Right renal cortex interstitium (tissue), 3 donors: Measurements from ENCODE around the gene GRIP2. TPM values are rescaled to one million over a fixed set of nuclear protein-coding genes. Genes with fewer than 3 reads are reported as not detected.
A peak's percentile ranks its signal among the peaks of the same experiment; 100 is the strongest.

Experiments
- DNase-seq, 3 donors: peaks; one replicate each; pipeline ENCODE4 v3.0.0-alpha.2; 2013; ENCODE audit warnings: low read depth in 3 of 3, low spot score in 2 of 3
- polyA plus RNA-seq, 3 donors: library from polyadenylated mRNA; unstranded; fragments of 120-200 nt; gene quantifications; one replicate each; pipeline ENCODE4 v1.2.1, GENCODE V29; 2013; ENCODE audit not compliant: insufficient read length in 3 of 3

Gene GRIP2
- polyA plus RNA-seq, 3 donors, result 0.67 to 1.0 (median 0.90) TPM

DNA sequence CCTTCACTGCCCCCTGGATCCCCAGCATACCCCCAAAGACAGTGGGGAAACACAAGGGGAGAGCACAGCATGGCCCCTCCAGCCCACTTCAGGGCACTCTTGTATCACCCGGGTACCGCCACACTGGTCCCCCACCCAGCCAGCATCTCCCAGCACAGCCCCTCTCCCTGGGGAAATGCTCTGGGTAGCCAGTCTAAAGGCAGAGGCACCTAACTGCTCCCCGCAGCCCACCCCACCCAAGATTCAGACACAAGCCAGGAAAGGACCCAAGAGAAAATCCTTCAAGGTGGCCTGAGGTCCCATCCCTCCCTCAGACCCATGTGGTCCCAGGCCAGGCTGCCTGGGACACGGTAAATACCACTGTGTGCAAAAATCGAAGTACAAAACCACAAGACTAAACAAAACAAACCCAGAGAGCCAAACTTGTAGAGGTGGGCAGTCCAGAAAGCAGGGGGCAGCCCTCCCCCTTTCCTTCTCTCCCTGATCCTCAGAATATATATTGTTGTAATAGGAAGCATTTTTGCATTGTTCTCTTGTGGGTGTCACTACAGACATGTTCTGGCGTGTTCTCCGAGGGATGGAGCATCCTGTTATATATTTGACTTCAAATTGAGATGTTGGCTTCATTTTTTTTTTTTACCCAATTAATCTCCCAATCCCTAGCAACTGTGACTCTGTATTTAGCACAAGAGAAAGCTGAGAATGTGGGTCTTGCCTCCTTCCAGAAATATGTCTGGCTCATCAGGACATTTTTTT lies 51.7 kb downstream of the GRIP2 start:
- no peak for DNase-seq

DNA sequence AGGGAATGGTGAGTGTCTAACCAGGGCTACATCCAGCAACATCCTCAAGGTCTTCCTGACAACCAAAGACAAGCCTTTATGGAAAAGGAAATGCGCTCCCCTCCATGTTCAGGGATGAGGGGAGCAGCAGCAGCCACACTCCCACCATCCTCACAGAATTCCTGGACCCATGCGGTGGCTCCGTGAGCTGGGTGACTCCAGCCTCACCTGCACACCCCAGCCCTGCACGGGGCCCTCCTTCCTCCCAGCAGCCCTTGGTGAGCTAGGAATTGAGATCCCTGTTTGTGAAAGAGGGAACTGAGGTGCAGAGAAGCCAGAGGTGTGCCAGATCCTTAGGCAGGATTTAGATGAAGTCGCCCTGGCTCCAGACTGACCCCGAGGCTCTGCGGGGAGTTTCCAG lies 52.3 kb downstream of the GRIP2 start:
- no peak for DNase-seq

- DNase-seq, result no peak
Observed at GRCh38 chr3:14487086-14487485, 53.1 kb downstream of the GRIP2 start.

DNA sequence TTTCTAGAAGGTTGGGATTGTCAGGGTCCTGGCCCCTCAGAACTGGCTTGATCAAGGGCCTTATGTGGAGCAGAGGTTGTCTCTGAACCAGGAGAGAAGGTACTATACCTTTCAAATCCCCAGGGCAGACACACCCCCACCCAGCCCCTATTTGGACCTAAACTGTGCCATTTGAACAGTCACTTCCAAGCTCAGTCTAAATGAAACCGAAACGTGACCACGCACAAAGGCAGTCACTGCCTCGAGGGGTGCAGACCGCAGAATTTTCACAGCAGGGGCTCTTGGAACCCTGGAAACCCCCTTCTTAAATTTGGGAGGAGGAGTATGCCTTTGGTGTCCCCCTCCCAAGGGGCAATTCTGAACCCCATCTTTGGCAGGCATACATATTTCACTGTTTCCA lies 53.7 kb downstream of the GRIP2 start:
- no peak for DNase-seq

GRCh38 chr3:14485981-14486380 lies 54.2 kb downstream of the GRIP2 start:
- no peak for DNase-seq

DNA sequence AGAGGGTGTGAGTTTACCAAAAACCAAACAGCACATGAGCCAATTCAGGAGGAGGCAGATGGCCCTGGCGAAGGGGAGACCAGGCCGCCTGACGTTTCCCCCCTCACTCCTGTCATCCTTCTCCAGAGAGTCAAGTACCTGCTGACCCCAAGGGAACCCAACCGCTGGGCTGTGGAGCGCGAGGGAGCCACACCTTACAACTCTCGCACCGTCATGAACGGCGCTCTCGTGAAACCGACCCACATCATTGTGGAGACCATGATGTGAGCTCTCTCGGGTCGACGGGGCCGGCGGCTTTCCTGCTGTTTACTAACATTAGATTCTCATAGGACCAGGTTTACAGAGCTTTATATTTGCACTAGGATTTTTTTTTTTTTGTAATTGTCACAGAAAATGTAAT lies 55.4 kb downstream of the GRIP2 start:
- no peak for DNase-seq

DNA sequence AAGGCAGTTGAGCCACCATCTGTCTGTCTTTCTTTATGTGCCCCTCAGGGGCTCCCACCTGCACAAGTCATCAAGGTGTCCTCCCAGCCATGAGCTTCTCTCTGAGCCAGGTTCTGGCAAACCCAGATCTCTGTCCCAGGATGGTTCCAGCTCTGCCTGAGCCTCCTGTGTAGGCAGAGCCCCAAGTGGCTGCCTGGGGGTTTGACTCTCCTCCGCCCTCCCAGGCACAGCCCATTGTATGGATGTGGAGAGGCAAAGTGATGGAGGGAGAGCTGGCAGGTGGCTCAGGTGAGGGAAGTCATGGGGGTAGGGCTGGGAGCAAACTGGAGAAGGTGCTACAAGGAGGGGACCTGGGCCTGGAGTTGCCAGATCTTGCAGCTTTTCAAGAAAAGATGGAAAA lies 56.9 kb downstream of the GRIP2 start:
- DNase-seq, result no peak

DNA sequence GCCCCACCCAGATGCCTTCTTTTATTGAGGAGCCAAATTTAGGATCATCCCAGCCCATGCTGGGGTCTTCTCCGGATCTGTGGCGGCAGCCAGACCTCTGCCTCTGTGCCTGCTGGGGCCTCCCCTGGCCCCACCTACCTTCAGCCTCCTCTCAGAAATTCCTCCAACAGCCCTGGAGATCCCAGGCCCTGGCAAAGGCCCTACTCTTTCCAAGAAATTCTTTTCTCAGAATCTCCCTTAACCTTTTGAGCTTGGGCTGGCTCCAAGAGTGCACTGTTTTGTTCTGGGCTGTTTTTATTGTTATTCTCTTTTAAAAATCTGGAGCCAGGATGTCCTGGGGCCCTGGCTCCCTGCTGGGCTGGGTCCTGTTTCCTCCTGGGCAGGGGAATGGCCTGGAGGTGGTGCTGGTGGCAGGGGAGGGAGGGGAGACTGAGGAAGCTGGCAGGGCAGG lies 57.8 kb downstream of the GRIP2 start:
- DNase-seq, result peak in 1 of 3 donors; percentile 35

DNA sequence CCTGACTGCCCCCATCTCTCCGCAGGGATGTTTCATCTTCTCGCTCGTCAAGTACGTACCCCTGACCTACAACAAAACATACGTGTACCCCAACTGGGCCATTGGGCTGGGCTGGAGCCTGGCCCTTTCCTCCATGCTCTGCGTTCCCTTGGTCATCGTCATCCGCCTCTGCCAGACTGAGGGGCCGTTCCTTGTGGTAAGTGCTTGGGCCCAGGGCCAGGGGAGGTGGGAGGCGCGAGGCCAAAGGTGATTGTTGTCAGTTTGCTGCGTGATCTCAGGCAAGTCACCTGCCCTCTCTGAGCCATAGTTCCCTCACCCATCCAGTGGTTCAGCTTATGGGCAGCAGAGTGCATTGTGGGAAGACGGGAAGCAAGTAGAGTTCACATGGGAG lies 58.5 kb downstream of the GRIP2 start:
- no peak for DNase-seq

DNA sequence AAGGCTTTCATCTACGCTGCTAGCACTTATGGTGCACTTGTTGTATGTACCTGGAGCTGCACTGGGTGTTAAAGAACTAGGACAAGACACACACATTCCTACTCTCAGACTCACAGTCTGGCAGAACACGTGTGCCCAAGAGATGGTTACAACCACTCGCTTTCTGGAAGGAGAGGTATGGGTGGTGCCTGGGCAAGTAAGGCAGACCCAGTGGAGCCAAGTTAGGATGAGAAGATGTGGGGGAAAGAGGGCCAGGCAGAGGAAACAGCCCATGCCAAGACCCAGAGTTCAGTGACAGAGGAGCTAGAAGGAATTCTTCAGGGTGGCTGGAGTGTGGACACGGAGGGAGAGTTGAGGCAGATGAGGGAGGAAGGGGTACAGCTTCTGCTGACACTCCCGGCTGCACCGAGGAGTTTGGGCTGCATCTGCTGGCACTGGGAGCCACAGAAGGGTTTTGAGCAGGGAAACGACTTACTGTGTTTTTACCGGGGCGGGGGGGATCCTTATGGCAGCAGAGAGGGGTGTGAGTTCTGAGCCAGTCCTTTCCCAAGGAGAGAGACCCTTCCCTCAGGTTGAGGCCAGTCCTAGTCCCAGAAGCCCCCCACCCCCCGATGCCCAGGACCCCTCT lies 59.0 kb downstream of the GRIP2 start:
- DNase-seq, result no peak

DNA sequence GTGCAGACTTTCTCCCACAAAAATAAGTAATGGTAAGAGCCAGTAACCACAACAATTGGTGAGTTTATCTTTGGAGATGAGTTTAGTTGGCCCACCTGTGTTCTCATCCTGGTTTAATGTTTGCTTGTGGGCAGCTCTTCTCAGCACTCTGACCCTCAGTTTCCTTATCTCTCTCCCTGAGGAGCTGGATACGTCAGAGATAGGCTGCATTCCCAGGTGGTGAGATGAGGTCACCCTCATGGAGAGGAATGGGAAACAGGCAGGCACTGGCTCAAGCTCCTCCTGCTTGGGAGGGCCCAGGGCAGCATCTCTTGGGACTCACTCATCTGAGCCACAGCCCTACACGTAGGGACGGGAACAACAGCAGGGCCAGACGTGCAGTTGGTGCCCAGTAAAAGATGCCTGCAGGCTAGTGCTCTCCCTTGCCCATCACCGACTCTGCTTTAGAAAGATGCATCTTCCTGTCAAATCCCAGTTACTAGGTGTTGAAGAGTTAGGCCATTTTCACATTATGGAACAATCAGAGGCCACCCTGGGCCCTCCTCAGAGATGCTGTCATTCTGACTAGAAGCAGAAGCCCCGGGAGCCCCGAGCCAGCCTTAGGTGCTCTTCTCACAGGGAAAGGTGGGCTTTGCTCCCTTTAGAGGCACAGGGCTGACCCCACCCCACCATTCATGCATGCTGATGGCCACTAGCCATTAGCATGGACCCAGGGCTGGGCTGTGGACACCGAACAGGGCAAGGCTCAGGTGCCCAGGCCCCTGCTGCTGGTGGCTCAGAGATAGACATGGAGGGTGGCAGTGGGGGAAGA lies 59.7 kb downstream of the GRIP2 start:
- DNase-seq, result no peak

DNA sequence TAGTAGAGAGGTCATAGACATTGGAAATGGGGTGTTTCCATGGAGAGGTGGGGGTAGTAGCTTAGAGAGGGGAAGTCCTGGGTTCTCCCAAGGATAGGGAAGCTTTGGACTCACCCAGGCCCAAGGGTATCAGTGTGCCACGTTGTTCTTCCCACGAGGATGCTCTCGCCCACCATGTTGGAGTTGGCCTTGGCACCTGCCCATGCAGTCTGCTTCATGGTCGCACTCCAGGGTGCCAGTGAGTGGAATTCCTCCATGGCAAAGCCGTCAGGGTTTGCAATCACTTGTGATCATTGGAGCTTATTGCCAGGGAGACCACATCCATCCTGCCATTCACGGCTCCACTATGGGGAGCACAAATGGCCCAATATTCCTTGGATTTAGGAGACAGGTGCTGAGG lies 60.6 kb downstream of the GRIP2 start:
- no peak for DNase-seq

- DNase-seq, result no peak
Observed at GRCh38 chr3:14478956-14479550, 61.1 kb downstream of the GRIP2 start.

- DNase-seq, result no peak
Observed at GRCh38 chr3:14477311-14477935, 62.7 kb downstream of the GRIP2 start.

DNA sequence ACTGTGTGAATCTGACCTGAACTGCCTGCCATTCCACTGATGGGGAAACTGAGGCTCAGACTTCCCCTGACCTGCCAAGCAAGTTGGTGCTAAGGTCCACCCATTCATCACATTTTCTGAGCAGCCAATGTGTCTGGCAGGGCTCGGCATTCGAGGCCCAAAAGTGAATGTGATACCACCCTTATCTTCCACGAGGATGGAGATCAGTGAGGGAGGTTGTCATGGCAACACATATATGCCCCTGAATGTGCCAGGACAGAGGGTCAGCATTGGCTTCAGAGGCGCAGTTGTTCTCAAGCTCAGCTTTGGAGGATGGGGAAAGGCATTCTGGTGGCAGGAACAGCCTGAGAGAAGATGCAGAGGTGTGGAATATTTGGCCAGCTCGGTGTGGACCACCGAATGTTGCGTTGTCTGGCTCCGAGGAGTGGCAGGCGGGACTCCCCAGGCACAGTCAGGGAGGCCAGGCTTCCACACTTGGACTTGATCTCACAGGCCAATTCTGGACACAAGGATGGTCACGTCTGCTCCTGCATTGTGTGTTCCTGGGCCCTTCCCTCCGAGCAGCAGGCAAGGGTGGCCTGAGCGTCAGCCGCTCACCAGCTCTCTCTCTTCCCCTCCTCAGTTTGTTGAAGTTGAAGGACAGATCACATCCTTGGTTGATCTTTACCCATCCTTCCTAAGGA lies 63.4 kb downstream of the GRIP2 start:
- no peak for DNase-seq

- DNase-seq, result no peak
Observed at GRCh38 chr3:14475621-14476020, 64.5 kb downstream of the GRIP2 start.

- DNase-seq, result no peak
Observed at GRCh38 chr3:14474363-14475081, 65.6 kb downstream of the GRIP2 start.

- peak in 2 of 3 donors; percentile 63 to 73 for DNase-seq
Observed at GRCh38 chr3:14473411-14473891, 66.7 kb downstream of the GRIP2 start.
